ENCODE measurements around the gene PTPRE. TPM values are rescaled to one million over a fixed set of nuclear protein-coding genes. Genes with fewer than 3 reads are reported as not detected.

Gene PTPRE
- total RNA-seq, 3 donors from 2014 or later (not counting 1 experiment from before 2014, with no cell fraction given), result 274 to 280 (median 275) TPM

GRCh38 chr10:128011059-128011979 is 104.4 kb downstream of the PTPRE start:
- H3K4me1 Mint-ChIP-seq, result peaks cover 9% of the 10 kb centered on the region in 2 donors
- H3K27ac Mint-ChIP-seq, result peak overlapping the region in 1 of 2 donors; percentile 44
- 17% methylated on average over 27 of the region's 27 CpGs for WGBS (ENCODE audit: insufficient coverage)
- TF ChIP-seq, protein P1, sequence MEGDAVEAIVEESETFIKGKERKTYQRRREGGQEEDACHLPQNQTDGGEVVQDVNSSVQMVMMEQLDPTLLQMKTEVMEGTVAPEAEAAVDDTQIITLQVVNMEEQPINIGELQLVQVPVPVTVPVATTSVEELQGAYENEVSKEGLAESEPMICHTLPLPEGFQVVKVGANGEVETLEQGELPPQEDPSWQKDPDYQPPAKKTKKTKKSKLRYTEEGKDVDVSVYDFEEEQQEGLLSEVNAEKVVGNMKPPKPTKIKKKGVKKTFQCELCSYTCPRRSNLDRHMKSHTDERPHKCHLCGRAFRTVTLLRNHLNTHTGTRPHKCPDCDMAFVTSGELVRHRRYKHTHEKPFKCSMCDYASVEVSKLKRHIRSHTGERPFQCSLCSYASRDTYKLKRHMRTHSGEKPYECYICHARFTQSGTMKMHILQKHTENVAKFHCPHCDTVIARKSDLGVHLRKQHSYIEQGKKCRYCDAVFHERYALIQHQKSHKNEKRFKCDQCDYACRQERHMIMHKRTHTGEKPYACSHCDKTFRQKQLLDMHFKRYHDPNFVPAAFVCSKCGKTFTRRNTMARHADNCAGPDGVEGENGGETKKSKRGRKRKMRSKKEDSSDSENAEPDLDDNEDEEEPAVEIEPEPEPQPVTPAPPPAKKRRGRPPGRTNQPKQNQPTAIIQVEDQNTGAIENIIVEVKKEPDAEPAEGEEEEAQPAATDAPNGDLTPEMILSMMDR (IDR thresholded peaks at IDR 0.05), result peak; percentile 98
- no peaks in the 10 kb centered on the region for H3K36me3 Mint-ChIP-seq
- Histone ChIP-seq H3K4me1 (ENCODE audit: control insufficient read depth, insufficient read depth, low read length) (peaks cover 7% of the 10 kb centered on the region), H3K4me3 (ENCODE audit: low read length) (no peak overlapping the region), H3K9me3 (ENCODE audit: control insufficient read depth, insufficient read depth, low read length) (no peaks in the 10 kb centered on the region), H3K27ac (ENCODE audit: low read length) (no peak overlapping the region), H3K27me3 (ENCODE audit: control insufficient read depth, insufficient read depth, low read length) (no peaks in the 10 kb centered on the region), H3K36me3 (ENCODE audit: control insufficient read depth, insufficient read depth, low read length) (no peaks in the 10 kb centered on the region)
- intact Hi-C loops (cut with micrococcal nuclease), result loop anchor here (1.0 to 10.0 kb wide), 2 partner anchors 105 to 297 kb away; no protein-coding TSS in a partner anchor
- H3K9me3 Mint-ChIP-seq, result no peaks in the 10 kb centered on the region
- peak overlapping the region; percentile 28 for H3K4me3 Mint-ChIP-seq
- peaks cover 0 to 3% of the 10 kb centered on the region in 2 donors for H3K27me3 Mint-ChIP-seq (ENCODE audit: low read depth in 2 of 2)
- ATAC-seq, result peak; percentile 98 to 100 (median 98)
- peak; percentile 91 to 93 for DNase-seq

GRCh38 chr10:128013626-128014025 is 106.7 kb downstream of the PTPRE start:
- no peaks in the 10 kb centered on the region for H3K9me3 Mint-ChIP-seq
- no peaks in the 10 kb centered on the region for H3K36me3 ChIP-seq (ENCODE audit: control insufficient read depth, insufficient read depth, low read length)
- H3K27me3 Mint-ChIP-seq (ENCODE audit: low read depth in 2 of 2), result peaks cover 6 to 9% of the 10 kb centered on the region in 2 donors
- no peak overlapping the region for H3K27ac Mint-ChIP-seq
- no peaks in the 10 kb centered on the region for H3K9me3 ChIP-seq (ENCODE audit: control insufficient read depth, insufficient read depth, low read length)
- H3K4me1 ChIP-seq (ENCODE audit: control insufficient read depth, insufficient read depth, low read length), result peaks cover 7% of the 10 kb centered on the region
- DNase-seq (peak in 1 of 2 donors; percentile 22), ATAC-seq (no peak)
- no peak overlapping the region for H3K4me3 Mint-ChIP-seq
- intact Hi-C loops (cut with micrococcal nuclease), result loop anchor here (10.0 kb wide), 1 partner anchor 299 kb away; no protein-coding TSS in a partner anchor
- no peak overlapping the region for H3K27ac ChIP-seq (ENCODE audit: low read length)
- WGBS (ENCODE audit: insufficient coverage), result 93% methylated on average over 4 of the region's 4 CpGs
- peaks cover 9 to 11% of the 10 kb centered on the region in 2 donors for H3K4me1 Mint-ChIP-seq
- no peaks in the 10 kb centered on the region for H3K36me3 Mint-ChIP-seq
- TF ChIP-seq, protein P1 (IDR thresholded peaks at IDR 0.05), result no peak
- H3K27me3 ChIP-seq (ENCODE audit: control insufficient read depth, insufficient read depth, low read length), result no peaks in the 10 kb centered on the region
- no peak overlapping the region for H3K4me3 ChIP-seq (ENCODE audit: low read length)

DNA sequence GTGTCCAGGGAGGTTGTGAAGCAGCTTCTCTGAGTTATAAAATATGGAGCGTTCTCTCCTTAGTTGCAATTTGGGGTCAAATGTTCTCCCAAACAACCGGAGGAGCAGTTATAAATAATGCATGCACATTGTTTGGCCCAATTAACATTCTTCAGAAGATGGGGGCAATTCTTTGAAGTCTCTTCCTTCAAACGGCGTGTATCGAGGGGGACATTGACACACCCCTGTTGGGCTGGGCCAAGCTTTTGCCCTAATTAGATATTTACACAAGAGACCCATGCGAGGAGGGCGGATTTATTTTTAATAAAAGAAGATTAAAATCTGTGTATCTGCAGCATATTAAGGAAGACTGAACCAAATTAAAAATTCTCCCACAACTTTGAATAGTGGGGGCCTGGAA is 107.3 kb downstream of the PTPRE start:
- H3K27me3 Mint-ChIP-seq (ENCODE audit: low read depth in 2 of 2), result peaks cover 6 to 12% of the 10 kb centered on the region in 2 donors
- H3K36me3 ChIP-seq (ENCODE audit: control insufficient read depth, insufficient read depth, low read length), result no peaks in the 10 kb centered on the region
- no peak overlapping the region for H3K27ac Mint-ChIP-seq
- 92% methylated on average over 5 of the region's 7 CpGs for WGBS (ENCODE audit: insufficient coverage)
- H3K9me3 Mint-ChIP-seq, result no peaks in the 10 kb centered on the region
- H3K36me3 Mint-ChIP-seq, result no peaks in the 10 kb centered on the region
- H3K4me3 ChIP-seq (ENCODE audit: low read length), result no peak overlapping the region
- no peak overlapping the region for H3K27ac ChIP-seq (ENCODE audit: low read length)
- H3K9me3 ChIP-seq (ENCODE audit: control insufficient read depth, insufficient read depth, low read length), result no peaks in the 10 kb centered on the region
- H3K4me1 ChIP-seq (ENCODE audit: control insufficient read depth, insufficient read depth, low read length), result peaks cover 7% of the 10 kb centered on the region
- intact Hi-C loops (cut with micrococcal nuclease), result loop anchor here (10.0 kb wide), 1 partner anchor 299 kb away; no protein-coding TSS in a partner anchor
- no peak overlapping the region for H3K4me3 Mint-ChIP-seq
- peaks cover 9 to 14% of the 10 kb centered on the region in 2 donors for H3K4me1 Mint-ChIP-seq
- ATAC-seq (no peak), DNase-seq (no peak)
- TF ChIP-seq, protein P1 (IDR thresholded peaks at IDR 0.05), result no peak
- H3K27me3 ChIP-seq (ENCODE audit: control insufficient read depth, insufficient read depth, low read length), result no peaks in the 10 kb centered on the region
